ENCODE results near the gene PRKN. TPM values are rescaled to one million over a fixed set of nuclear protein-coding genes. Genes with fewer than 3 reads are reported as not detected.

PRKN gene
- total RNA-seq, 1 donor from 2014 or later = 2.6 TPM

- intact Hi-C loops (cut with DNase I) = no loop called here
- H3K27me3 ChIP-seq = no peaks in the 10 kb centered on the region
These were observed 235.9 kb downstream of the PRKN start for GRCh38 chr6:162491637-162492036.

GRCh38 chr6:162489101-162489976 lies 238.2 kb downstream of the PRKN start:
- DNase-seq (ENCODE audit: low spot score in 2 of 2) = no peak
- Histone ChIP-seq H3K4me3 (no peak overlapping the region), H3K36me3 (no peaks in the 10 kb centered on the region), H3K9me3 (no peaks in the 10 kb centered on the region), H3K27ac (no peak overlapping the region), H3K4me1 (no peaks in the 10 kb centered on the region), H3K27me3 (no peaks in the 10 kb centered on the region)
- TF ChIP-seq CTCF (IDR thresholded peaks at IDR 0.05) = no peak
- intact Hi-C loops (cut with DNase I) = no loop called here

More at GRCh38 chr6:162491637-162492036, 235.9 kb downstream of the PRKN start:
- no peak for DNase-seq (ENCODE audit: low spot score in 2 of 2)
- Histone ChIP-seq H3K27ac (no peak overlapping the region), H3K4me1 (no peaks in the 10 kb centered on the region), H3K9me3 (no peaks in the 10 kb centered on the region), H3K4me3 (no peak overlapping the region), H3K36me3 (no peaks in the 10 kb centered on the region)
- TF ChIP-seq CTCF (IDR thresholded peaks at IDR 0.05) = no peak

GRCh38 chr6:162488444-162488843 lies 239.1 kb downstream of the PRKN start:
- Histone ChIP-seq H3K9me3 (no peaks in the 10 kb centered on the region), H3K27ac (no peak overlapping the region), H3K4me1 (no peaks in the 10 kb centered on the region), H3K27me3 (no peaks in the 10 kb centered on the region), H3K36me3 (no peaks in the 10 kb centered on the region), H3K4me3 (no peak overlapping the region)
- TF ChIP-seq CTCF (IDR thresholded peaks at IDR 0.05) = no peak
- intact Hi-C loops (cut with DNase I) = no loop called here
- no peak for DNase-seq (ENCODE audit: low spot score in 2 of 2)

GRCh38 chr6:162485464-162485863 lies 242.1 kb downstream of the PRKN start:
- peak overlapping the region in 1 of 2 donors; percentile 48 for H3K4me3 ChIP-seq
- no peaks in the 10 kb centered on the region for H3K27me3 ChIP-seq
- no peaks in the 10 kb centered on the region for H3K9me3 ChIP-seq
- intact Hi-C loops (cut with DNase I) = no loop called here
- DNase-seq (ENCODE audit: low spot score in 2 of 2) = no peak
- H3K27ac ChIP-seq = no peak overlapping the region
- no peak for TF ChIP-seq CTCF (IDR thresholded peaks at IDR 0.05)
- no peaks in the 10 kb centered on the region for H3K36me3 ChIP-seq
- no peaks in the 10 kb centered on the region for H3K4me1 ChIP-seq

DNA sequence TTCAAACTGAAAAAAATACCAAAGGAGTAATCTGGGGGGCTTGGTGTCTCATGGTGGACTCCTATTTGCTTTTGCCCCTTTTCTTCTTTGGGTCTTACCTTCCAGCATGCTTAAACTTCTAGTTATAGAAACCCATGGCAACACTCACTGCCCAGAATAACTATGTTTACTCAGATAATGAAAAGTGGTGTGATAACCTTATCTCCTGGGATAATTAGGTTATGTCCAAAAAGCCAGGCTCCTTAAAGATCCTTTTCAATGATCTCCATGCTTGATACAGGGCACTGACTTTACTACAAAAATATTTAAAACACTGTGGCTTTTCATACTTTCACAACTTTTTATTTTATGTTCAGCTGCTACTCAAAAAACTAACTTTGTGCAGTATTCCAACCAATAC lies 245.6 kb downstream of the PRKN start:
- Histone ChIP-seq H3K9me3 (no peaks in the 10 kb centered on the region), H3K36me3 (no peaks in the 10 kb centered on the region), H3K4me1 (no peaks in the 10 kb centered on the region), H3K27me3 (no peaks in the 10 kb centered on the region), H3K27ac (no peak overlapping the region), H3K4me3 (no peak overlapping the region)
- TF ChIP-seq CTCF (IDR thresholded peaks at IDR 0.05) = no peak
- no peak for DNase-seq (ENCODE audit: low spot score in 2 of 2)
- intact Hi-C loops (cut with DNase I) = no loop called here
